Peyer's patch (tissue), 4 donors: ENCODE results near the gene HABP2.

ENCODE experiments used
- CTCF ChIP-seq, 6 experiments: fragments of 450-650 bp in 4 of 6; fragments of 200-600 bp in 2 of 6; sonication (generic) in 1 of 6; IDR thresholded peaks; one replicate each; pipeline ENCODE4 v1.5.1; 2017 to 2019; ENCODE audit warnings: antibody characterized with exemption in 6 of 6, mild to moderate bottlenecking in 3 of 6, moderate library complexity in 1 of 6
- POLR2A ChIP-seq, 2 donors: fragments of 450-650 bp; IDR thresholded peaks; one replicate each; pipeline ENCODE4 v1.5.1; 2017; ENCODE audit warnings: antibody characterized with exemption in 2 of 2, mild to moderate bottlenecking in 2 of 2, moderate library complexity in 2 of 2

GRCh38 chr10:113521475-113521795 is 31.4 kb upstream of the HABP2 start:
- TF ChIP-seq POLR2A (IDR thresholded peaks at IDR 0.05) (no peak), CTCF (IDR thresholded peaks at IDR 0.05) (no peak)
